Limb (tissue), 2 donors: ENCODE measurements around the gene CDK13.
A peak's percentile ranks its signal among the peaks of the same experiment; 100 is the strongest.

Experiments
- DNase-seq, 2 donors: peaks; one replicate each; pipeline ENCODE4 v3.0.0-alpha.2; 2016; ENCODE audit errors: extremely low spot score in 2 of 2

Gene CDK13

DNA sequence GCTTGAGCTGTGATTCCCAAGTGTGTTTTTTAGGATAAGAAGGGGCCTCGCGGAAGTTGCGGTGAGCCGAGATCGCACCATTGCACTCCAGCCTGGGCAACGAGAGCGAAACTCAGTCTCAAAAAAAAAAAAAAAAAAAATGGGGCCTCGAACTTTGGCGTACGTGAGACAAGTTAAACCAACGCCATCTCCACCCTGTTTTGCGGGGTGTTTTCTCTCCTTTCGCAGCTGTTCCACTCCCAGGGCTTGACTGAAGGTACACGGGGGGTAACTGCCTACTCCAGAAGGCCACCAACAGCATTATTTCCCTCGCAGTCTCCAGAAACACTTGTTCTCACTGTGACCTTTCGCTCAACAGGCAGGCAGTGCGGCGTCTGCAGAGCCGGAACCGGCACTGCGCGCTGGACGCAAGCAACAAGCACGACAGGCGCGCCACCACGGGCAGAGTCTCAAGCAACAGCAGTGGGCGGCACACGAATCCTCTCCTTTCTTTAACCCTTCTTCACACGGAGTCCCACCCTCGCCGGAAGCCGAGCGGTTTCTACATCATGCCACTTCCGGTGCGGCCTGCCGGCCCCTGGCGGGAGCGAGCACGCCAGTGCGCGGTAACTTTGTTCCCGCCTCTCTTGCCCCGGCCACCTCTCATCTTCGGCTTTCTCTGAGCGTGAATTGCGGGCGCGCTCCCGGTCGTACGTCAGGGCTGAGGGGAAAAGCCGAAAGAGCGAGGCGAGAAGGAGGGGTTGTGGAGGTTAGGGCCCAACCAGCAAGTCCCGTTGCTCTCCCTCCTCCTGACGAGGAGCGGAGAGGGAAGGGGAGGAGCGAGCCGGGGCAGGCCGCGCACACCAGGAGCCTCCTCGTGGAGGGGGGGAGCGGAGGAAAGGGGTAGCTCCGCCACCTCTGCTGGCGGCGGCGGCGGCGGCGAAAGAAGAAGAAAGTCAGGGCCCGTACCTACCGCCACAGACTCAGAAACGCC is 814 bp upstream of the CDK13 start:
- DNase-seq: peak; percentile 98 to 100

DNA sequence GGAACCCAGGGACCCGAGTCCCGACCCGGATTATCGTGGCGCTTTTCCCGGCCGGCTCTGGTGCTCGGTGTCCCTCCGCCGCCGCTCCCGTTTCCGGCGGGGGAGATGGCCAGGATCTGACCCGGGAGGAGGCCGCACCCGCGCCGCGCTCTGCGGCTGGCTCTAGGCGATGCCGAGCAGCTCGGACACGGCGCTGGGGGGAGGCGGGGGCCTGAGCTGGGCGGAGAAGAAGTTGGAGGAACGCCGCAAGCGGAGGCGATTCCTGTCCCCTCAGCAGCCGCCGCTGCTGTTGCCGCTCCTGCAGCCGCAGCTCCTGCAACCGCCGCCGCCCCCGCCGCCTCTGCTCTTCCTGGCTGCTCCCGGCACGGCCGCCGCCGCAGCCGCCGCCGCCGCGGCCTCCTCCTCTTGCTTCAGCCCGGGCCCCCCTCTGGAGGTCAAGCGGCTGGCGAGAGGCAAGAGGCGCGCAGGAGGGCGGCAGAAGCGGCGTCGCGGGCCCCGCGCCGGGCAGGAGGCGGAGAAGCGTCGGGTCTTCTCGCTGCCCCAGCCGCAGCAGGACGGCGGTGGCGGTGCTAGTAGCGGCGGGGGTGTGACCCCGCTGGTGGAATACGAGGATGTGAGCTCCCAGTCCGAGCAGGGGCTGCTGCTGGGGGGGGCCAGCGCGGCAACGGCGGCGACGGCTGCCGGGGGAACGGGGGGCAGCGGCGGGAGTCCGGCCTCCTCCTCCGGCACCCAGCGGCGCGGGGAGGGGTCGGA is 593 bp downstream of the CDK13 start:
- peak in 1 of 2 donors; percentile 68 for DNase-seq

DNA sequence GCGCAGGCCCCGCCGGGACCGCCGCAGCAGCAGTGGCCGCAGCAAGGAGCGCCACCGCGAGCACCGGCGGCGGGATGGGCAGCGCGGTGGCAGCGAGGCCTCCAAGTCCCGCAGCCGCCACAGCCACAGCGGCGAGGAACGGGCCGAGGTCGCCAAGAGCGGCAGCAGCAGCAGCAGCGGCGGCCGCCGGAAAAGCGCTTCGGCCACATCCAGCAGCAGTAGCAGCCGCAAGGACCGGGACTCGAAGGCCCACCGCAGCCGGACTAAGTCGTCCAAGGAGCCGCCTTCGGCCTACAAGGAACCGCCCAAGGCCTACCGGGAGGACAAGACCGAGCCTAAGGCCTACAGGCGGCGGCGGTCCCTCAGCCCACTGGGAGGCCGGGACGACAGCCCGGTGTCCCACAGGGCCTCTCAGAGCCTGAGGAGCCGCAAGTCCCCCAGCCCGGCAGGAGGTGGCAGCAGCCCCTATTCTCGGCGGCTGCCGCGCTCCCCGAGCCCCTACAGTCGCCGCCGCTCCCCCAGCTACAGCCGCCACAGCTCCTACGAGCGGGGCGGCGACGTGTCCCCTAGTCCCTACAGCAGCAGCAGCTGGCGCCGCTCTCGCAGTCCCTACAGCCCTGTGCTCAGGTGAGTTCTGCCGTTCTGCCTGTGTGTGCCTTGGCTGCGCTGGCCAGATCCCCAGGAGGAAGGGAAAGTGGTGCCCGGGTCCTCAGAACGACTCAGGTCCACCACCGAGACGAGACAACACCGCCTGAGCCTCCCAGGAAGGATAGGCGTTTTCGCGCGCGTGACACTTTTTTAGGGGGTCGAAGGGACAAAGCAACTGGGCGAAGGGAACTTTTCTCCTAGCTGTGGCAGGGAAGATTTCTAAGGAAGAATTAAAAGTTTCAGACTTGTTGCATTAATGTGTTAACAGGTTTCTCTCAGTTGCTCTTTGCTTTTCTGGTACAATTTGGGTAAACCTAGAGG is 1.5 kb downstream of the CDK13 start:
- DNase-seq: peak; percentile 35 to 74

DNA sequence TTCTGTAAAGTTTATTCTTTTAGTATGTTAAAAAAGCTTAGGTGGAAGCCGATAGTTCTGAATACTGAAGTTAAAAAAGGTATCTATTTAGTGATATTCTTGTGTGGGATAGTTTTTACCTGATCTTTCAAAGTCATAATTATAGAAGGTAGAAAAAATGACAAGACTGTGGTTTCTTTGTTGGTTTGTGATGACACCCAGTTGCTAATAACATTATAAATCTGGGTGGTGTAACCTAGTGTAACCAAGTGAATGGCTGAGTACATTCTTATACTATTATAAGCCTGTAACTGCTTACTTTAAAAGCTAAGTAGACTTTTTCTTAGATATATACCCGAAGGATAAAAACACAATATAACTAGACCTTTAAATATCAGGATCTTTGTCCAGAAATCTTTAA is 2.3 kb downstream of the CDK13 start:
- no peak for DNase-seq

DNA sequence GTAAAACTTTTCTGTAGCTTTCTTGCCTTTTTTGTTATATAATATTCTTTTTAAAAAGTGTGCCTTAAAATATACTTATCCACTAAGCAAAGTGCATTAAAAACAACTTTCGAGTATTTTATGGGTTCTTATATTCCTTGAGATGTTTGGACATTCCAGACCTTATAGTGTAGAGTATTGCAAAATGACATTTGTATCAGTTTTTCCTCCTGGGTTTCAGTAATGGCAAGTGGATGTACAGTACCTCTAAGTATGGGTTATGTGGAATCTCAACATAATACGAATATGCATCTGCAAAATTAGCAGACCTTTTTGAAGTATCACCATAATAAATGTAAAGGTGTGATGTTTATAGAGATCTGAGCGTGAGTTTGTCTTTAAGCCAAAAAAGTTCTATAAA is 2.7 kb downstream of the CDK13 start:
- no peak for DNase-seq

- no peak for DNase-seq
Observed at GRCh38 chr7:39954694-39955093, 4.6 kb downstream of the CDK13 start.

- no peak for DNase-seq
Observed at GRCh38 chr7:39958038-39958437, 8.0 kb downstream of the CDK13 start.

DNA sequence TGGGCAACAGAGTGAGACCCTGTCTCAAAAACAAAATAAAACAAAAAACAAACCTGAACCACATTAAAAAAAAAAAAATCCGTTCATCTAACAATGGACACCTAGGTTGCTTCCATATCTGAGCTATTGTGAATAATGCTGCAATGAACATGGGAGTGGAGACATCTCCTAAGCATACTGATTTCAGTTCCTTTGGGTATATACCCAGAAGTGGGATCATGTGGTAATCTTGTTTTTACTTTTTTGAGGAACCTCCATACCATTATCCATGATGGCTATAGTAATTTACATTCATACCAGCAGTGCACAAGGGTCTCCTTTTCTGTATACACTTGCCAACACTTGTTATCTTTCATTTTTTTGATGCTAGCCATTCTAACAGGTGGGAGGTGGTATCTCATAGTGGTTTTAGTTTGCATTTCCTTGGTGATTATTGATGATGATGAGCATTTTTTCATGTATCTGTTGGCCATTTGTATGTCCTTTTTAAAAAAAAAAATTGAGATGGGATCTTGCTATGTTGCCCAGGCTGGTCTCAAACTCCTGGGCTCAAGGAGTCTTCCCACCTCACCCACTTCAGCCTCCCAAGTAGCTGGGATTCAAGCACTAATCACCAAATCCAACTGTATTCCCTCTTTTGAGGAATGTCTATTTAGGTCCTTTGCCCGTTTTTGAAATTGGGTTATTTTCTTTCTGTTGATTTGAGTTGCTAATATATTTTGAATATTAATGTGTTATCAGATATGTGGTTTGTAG is 17.5 kb downstream of the CDK13 start:
- DNase-seq: no peak

DNA sequence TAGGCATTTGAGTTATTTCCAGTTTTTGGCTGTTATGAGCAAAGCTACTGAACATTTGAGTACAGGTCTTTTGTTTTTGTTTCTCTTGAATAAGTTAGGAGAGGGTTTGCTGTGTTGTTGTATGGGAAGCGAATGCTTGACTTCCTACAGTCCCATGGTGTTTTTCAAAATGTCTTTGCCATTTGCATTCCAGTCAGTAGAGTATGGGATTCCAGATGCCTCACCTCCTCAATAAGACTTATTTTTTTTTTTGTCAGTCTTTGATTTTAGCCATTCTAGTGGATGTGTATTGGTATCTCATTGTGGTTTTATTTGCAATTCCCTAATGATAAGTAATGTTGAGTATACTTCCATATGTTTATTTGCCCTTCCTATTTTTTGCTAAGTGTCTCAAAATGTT is 19.4 kb downstream of the CDK13 start:
- no peak for DNase-seq

DNA sequence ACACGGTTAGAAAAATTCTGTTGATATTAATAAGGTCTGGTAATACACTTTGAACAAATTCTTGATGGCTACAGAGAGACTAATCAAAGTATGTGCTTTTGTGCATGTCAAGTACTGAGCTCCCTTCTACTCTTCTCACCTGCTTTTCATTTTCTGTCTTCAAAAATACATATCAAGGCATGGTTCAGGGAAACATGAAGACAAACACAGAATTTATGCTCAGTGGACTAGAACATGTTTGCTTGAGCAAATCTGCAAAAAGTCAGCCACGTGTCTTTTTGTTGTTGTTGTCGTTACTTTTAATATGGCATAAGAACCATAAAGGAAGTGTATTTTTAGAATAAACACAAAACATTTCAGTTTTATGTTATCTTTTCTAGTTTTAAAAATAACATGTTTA is 21.9 kb downstream of the CDK13 start:
- DNase-seq: no peak

GRCh38 chr7:39973801-39974200 is 23.7 kb downstream of the CDK13 start:
- DNase-seq: no peak

DNA sequence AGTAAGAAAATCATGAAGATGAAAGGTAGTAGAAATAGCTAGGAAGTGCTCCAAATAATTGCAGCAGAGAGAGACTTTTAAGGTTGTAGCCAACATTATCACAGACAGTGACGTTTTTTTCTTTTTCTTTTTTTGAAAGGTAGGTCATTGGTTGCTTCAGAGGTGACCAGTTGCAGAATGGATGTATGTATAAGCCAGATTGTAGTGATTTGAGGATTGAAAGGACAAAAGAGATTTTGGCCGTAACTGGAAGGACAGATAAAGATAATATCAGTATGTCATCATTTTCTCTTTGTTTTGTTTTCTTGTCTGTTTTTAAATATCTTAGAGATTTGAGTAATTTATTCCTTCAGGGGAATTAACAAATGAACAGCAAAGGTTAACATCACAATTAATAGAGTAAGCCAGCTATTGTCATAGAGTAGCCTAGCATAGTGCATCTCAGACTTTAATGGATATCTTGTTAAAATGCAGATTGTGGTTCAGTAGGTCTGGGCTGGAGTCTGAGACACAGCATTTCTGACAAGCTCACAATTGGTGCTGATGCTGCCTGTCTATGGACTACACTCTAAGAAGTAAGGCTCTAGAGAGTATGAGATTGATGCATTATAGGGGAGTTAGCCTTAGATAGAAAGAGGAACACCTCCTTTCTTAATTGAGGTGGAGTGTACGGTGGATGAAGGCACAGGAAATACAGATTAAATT is 28.3 kb downstream of the CDK13 start:
- DNase-seq: no peak

GRCh38 chr7:39979406-39980073 is 29.5 kb downstream of the CDK13 start:
- no peak for DNase-seq

GRCh38 chr7:39985398-39985918 is 35.4 kb downstream of the CDK13 start:
- no peak for DNase-seq

GRCh38 chr7:39987641-39988347 is 37.7 kb downstream of the CDK13 start:
- DNase-seq: no peak

GRCh38 chr7:40000734-40001315 is 50.8 kb downstream of the CDK13 start:
- no peak for DNase-seq

- DNase-seq: no peak
Observed at GRCh38 chr7:40001649-40002048, 51.6 kb downstream of the CDK13 start.

GRCh38 chr7:40003597-40003996 is 53.5 kb downstream of the CDK13 start:
- DNase-seq: no peak
